HT-29 (cell line): ENCODE measurements around the gene GPR78. TPM values are rescaled to one million over a fixed set of nuclear protein-coding genes. Genes with fewer than 3 reads are reported as not detected.
"Not testable (repeated sequence)": the region's sequence is repeated elsewhere in the genome, so short reads cannot be mapped to it uniquely, and the experiment has no call there.

Experiments
- DNase-seq: peaks from one replicate; pipeline ENCODE4 v3.0.0-alpha.2; 2015; ENCODE audit warnings: low spot score
- total RNA-seq: library from RNA; depleted of rRNA; stranded (reverse); fragments of >200 nt; shearing (Covaris generic); gene quantifications from 2 replicates; pipeline ENCODE4 v1.2.3, GENCODE V29; 2014

Gene GPR78
- total RNA-seq, 1 experiment from 2014 or later, result not detected

DNA sequence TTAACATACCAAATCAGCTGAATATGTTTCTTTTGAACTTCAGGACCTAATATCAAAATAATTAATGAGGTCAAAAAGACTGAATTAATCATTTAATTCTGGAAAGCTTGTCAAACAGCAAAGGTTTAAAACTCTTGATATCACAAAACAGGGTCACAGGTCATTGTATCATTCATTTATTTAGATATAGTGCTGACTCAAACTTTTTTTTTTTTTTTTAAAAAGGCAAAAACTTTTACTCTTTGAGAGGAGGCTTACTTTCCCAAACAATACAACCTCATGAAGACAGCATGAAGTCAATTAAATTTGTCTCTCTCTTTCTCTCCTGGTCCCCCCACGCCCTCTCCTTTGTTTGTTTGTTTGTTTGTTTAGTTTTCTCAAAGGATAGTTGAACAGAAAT, 15.6 kb upstream of the GPR78 start:
- DNase-seq, result no peak

DNA sequence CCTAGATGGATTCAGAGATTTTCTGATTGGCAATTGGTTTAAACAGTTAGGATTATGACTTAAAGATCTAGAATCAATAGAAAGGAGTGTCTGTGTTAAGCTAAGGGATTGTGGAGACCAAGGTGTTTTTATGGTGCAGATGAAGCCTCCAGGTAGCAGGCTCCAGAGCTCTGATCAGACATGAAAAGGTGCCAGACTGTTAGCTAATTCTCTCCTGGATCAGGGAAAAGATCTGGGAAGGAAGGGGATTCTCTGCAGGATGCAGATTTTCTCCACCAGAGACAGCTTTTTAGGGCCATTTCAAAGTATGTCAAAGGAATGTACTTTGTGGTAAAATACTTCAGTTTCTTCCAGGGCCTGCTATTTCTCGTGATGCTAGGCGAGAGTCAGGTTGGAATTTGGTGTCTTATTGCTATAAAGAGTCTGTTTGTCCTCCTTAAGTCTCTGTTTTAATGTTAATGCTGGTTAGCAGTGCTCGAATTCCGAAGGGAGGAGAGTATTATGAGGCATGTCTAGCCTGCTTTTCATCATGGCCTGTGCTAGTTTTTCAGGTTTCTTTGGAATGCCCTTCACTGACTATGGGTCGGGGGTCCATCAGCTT, 12.0 kb upstream of the GPR78 start:
- DNase-seq, result no peak

DNA sequence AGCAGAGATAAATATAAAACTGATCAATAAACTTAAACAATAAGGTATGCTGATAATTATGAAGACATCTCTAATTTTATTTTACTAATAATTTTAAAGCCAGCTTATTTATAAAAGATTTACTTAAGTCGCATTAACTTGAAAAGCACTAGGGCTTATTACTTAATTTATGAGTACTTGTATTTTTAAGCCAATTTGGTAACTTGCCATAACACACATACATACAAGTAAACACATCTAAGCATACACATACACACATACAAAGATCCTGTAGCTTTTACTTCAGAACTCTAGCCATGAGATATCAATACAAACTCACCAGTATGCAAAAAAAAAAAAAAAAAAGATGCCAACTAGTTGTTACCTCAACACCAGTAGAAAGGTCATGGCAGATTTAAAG, 10.0 kb upstream of the GPR78 start:
- DNase-seq, result no peak

DNA sequence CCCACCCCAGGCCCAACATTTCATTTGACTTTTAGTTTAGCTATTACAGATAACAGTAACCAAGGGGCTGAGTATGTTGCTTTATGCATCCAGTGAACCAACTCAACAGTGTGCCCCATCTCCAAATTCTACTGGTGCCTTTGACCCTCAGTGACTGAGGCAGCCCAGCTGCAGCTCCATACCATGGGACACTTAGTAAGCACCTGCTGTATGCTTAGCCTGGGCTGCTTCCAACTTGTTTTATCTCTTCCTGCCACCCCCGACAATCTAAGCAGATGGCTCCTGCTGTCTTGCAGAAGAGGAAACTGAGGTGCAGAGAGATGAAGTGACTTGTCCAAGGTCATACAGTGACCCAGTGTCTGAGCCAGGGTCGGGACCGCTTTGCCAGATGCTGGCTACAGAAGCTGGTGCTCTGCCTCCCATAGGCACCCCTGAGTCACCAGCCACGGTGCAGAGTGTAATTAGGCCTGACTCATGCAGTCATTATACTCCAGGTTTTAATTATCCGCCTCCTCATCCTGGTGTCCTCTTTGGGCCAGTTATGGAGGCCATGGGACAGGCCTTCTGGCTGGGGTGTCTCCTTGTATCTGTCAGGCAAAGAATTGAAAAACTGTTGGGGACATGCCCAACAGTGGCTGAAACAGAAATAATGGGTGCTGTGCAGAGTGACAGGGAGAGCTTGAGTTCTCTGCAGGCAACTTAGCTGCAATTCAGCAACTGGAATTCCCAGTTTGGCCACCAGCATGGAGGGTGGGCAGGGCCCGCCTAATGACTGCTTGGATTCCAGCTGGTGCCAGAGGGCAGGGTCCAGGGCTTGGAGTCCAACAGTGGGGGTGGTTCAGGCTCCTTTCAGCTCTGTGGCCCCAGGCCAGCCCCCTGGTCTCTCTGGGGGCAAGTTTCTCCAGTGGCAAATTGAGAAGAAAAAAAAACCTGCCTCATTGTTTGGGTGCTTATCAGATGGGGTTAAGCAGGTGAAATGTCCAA, 8.2 kb upstream of the GPR78 start:
- DNase-seq, result no peak

DNA sequence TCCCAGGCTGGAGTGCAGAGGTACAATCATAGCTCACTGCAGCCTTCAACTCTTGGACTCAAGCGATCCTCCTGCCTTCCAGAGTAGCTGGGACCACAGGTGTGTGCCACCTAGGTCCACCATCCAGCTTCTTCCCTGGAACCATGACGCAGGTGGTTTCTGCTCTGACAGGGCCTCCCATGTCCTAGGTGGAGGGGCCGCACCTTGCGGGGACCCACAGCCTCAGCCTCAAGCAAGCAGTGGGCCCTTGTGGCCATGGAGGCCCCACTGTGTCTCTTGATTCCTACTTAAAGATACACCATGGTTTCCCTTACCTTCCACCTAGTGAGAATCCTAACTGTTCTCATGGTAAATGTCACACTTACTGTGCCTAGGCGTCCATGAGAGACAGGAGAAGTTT, 6.9 kb upstream of the GPR78 start:
- no peak for DNase-seq

DNA sequence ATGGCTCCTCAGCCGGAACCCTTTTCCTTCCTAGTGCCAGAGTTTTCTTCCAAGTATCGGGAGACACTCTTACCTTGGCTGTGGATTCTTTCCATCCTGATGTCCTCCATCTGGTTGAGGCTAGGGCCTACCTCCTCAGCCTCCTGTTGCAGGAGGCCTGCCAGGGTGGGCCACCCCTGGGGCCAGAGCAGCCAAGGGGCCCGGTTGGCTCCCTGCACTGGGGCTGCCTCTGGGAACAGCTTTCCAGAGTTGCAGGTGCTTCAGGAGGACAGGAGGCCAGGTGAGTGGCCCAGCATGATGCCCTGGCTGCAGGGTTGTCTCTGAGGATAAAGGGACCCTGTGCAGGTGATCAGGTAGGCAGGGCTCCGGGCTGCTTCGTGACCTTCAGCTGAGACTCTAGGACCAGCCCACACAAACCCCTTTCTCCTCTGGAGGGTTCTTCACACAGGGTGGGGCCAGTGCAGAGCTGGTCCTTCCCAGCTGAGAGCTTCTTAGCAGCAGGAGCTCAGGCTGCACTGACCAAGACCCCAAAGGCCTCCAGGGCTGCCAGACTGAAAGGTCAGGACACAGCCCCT, 5.3 kb upstream of the GPR78 start:
- DNase-seq, result no peak

DNA sequence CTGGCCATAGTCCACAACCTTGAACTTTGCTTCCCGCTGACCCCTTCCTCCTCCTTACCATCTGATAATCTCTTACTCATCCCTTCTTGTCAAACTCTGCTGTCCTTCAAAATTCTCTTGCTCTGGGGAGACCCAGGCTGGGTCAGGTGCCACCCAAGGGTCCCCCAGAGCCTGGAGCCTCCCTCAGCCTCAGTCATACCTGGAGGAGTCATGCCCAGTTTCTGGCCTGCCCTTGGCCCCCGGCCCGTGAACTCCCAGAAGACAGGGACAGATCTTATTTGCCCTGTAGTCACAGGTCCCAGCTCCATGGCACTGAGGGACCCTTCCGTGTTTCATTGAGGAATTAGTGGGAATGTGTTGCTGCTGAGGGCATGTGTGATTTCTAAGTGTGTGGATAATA, 4.7 kb upstream of the GPR78 start:
- DNase-seq, result no peak

DNA sequence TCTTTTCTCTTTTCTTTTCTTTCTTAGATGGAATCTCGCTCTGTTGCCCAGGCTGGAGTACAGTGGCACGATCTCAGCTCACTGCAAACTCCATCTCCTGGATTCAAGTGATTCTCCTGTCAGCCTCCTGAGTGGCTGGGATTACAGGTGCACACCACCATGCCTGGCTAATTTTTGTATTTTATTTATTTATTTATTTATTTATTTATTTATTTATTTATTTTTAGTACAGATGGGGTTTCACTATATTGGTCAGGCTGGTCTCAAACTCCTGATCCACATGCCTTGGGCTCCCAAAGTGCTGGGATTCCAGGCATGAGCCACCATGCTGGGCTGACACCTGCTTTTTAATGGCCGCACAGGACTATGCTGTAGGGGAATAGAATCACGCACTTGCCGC, 3.6 kb upstream of the GPR78 start:
- not testable (repeated sequence) for DNase-seq

DNA sequence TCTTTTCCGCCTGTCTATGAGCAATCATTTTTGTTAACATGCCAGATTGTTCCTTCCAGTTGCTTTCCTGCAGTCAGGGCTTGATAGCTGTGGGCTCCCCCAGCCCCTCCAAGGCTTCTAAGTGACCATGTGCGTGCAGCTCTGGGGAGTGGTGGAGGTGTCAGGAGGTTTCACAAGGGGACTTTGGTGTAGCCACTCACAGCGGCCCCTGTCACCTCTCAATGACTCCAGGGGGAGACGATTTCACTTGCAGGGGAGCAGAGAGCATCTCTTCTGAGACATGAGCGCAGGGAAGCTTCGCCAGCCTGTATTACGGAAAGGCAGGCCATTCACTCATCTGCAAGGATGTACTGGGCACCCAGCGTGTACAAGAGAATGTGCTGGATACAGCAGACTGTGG, 3.1 kb upstream of the GPR78 start:
- DNase-seq, result no peak

DNA sequence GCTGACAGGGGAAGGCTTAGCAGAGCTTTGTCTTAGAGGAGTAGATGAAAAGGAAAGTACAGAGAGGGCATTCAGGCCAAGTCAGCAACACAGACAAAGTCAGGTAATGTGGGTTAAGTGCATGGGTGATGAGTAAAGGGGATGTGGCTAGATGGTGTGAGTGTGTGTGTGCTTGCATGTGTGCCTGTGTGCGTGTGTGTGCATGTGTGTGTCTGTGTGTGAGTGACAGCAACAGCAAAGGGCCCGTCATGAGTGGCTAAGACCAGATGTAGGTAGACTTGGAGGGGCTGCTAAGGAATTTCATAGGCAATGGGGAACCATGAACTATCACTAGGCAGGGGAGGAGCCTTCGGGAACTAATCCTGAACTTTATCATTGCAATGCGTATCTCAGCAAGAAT, 2.2 kb upstream of the GPR78 start:
- no peak for DNase-seq

DNA sequence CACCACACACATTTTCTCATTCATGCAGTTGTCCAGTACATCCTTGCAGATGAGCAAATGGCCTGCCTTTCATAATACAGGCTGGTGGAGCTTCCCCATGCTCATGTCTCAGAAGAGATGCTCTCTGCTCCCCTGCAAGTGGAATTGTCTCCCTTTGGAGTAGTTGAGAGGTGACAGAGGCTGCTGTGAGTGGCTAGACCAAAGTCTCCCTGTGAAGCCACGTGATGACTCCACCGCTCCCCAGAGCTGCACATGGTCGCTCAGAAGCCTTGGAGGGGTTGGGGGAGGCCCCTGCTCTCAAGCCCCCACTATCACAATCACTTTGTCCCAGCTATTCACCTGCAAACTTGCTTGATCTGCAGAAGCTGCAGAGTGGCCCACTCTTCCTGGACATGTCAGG, 1.5 kb upstream of the GPR78 start:
- DNase-seq, result no peak

DNA sequence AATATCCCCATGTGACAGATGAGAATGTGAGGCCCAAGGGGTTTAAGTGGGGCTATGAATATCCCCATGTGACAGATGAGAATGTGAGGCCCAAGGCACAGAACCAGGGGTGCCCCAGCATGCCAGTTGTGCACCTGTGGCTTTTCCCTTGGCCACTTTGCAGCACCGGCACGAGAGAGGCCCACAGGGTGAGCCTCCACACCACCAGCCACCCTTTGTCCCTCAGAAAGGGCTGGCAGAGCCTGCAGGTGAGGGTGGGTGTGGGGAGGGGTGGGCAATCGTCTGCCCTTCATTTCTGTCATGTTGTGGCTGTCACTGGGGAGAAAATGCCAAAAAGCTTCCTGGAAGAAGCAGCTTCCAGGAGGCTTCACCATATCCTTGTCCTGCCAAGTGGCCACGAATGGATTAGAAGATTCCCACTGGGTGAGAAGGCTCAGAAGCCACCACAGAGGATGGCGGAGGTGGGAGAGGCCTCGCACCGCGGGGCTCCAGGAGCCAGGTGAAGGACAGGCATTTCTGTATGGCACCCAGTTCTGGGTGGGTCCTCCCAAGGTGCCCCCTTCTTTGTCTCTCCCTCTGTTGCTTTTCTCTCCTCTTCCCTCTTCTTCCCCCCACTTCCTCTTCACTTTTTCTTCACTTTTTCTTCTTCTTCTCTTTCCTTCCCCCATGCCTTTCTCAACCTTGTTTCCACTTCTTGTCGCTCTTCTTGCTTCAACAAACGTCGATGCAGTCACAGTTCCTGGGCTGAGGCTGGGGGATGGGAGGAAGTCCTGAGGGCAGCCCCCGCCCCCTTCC, 469 bp upstream of the GPR78 start:
- DNase-seq, result no peak

DNA sequence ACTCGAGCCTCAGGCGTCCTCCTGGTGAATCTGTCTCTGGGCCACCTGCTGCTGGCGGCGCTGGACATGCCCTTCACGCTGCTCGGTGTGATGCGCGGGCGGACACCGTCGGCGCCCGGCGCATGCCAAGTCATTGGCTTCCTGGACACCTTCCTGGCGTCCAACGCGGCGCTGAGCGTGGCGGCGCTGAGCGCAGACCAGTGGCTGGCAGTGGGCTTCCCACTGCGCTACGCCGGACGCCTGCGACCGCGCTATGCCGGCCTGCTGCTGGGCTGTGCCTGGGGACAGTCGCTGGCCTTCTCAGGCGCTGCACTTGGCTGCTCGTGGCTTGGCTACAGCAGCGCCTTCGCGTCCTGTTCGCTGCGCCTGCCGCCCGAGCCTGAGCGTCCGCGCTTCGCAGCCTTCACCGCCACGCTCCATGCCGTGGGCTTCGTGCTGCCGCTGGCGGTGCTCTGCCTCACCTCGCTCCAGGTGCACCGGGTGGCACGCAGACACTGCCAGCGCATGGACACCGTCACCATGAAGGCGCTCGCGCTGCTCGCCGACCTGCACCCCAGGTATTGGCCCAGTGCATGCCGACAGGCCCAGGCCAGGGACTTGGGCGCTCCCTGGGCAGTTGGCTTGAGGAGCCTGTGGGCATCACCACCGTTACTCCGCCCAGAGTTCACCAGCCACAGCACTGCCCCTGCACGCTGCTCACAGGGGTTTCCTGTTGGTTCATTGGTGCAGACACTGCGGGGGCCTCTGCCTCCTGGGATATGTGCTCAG, 1.1 kb downstream of the GPR78 start:
- DNase-seq, result no peak

DNA sequence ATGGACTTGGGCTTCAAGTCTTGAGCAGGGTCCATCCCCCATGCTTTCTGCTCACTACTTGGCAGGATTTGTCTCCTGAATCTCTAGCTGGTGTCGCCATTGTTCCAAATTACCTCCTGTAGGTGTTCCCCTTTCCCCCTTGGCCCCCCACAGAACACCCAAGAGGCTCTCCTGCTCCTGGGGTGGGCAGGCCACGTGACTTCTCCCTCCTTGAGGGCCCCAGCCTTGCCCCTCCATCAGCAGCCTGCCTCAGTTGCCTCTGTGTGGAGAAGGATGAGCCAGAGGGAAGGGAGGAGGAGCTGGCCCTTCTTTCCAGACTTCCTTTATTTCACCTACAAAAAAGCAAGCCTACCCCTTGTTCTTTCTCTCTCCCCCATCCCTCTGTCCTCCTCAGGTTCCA, 1.8 kb downstream of the GPR78 start:
- DNase-seq, result no peak

DNA sequence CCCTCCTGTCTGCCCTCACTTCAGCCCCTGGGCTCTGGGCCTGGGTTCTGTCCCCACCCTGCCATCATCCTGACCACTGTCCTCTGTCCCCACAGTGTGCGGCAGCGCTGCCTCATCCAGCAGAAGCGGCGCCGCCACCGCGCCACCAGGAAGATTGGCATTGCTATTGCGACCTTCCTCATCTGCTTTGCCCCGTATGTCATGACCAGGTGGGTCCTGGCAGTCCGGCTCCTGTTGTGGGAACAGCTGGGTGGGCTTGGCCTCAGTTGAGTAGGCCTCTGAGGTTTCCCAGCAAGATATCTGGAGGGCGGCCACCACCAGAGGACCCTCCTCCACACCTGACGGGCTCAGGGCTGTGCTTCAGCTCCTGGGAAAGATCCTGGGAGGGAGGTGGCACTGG, 2.2 kb downstream of the GPR78 start:
- DNase-seq, result no peak

DNA sequence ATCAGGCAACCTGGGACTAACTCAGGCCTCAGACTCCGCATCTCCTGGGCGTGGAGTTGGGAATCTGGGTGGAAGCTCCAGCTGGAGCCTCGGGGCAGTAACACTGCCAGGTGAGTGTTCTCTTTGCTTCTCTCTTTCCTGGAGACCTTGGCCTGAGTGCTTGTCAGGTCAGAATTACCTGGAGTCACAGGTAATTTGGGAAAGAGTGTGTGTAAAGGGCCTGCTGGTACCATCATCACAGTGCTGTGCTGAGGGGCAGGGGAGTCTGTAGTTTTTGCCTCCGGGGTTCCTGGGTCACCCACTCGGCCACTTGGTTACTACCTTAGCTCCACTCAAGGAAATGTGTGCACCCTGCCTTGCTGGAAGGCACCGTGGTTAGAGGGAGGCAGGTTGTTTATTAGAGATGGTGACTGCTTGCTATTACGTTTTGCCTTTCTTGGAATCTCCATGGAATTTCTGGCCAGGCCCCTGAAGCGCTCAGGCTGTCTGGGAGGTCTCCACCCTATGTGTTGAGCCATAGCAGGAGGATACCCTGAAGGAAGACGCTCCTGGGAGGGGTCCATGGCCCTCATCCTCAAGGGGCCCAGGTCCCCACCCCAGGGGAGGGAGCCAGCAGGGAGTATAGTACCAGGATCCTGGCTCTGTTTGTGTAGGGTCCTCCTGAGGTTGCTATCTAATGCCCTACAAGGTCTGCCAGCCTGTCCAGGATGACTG, 2.9 kb downstream of the GPR78 start:
- DNase-seq, result no peak

DNA sequence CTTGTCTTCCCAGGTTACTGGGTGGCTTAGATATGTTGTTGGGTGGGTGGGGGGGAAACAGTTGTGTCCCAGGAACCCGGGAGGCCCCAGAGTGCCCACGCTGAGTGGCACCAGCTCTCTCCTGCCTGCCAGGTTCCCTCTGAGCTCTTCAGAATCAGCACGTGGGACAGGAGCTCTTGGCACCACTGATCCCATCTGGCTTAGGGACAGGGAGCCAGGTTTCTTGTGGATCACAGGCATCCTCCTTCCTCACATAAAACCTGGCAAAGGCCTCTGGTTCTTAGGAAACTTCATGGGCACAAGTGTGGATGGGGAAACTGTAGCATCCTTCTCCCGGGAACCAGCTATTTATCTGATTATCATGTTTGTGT, 3.4 kb downstream of the GPR78 start:
- DNase-seq, result no peak

DNA sequence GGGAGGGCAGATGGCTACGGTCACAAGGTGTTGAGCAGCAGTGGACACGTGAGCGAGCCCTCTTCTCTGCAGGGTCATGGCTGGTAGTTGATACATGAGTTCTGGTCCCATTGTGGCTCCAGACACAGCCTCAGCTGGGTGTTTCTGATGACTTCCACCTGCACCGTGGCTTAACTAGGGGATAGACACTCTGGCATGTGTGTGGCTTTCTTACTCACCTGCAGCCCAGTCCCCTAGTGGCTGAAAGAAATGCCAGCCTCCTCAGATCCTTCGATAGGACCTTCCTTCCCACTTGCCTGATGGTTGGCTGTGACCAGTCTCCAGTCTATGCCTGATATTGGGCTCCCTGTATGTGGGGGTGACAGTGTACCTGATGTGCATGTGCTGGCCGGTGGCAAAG, 5.0 kb downstream of the GPR78 start:
- peak; percentile 19 for DNase-seq

DNA sequence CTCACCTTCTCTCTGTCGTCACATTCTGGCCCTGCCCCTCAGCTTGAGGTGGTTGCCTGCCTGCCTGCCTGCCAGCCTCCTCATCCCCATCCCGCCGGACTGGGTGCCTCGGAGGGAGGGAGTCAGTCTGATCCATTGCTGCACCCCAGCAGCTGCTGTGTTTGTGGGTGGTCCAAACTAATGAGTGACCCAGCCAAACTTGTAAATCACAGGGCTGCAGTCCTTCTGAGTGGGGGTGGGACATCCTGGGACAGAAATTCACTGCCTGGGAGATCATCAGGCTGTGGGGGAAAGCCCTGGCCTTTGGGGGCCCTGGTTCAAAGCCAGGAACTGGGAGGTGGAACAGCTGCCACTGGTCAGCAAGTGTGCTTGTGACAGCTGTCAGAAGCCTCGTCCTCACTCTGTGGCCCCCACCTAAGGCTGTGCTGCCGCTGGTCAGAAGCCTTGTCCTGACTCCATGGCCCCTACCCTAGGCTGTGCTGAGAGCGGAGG, 5.6 kb downstream of the GPR78 start:
- DNase-seq, result no peak

DNA sequence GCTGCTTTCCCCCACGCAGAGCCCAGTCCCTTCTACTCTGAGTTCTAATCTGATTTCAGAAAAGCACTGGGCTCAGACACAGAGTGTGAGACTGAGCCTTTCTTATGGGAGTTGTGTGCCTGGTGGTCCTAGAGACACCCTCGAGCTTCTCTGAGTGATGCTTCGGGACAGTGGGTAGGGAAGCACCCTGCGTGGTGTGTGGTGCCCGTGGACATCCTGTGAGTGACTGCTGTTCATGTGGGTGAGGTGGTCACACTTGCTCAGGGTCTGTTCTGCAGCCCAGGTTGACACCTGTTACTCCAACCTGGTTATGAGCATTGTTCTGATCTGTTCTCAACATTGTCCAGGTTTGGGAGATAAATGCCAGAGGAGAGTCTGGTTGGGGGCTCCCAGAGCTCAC, 6.1 kb downstream of the GPR78 start:
- DNase-seq, result no peak
